Measurements from ENCODE around the gene TSR3. TPM values are rescaled to one million over a fixed set of nuclear protein-coding genes. Genes with fewer than 3 reads are reported as not detected.

The TSR3 gene
- total and polyA plus RNA-seq, 2 donors (not counting 1 experiment from before 2014, with no cell fraction given) = 35.7 to 43.7 TPM

- intact Hi-C loops (cut with micrococcal nuclease) = loop anchor here (10.0 kb wide), 1 partner anchor 274 kb away; the partner anchor contains the start of genes CRAMP1 and IFT140
Measured at GRCh38 chr16:1340730-1341494, 10.8 kb downstream of the TSR3 start.

More at GRCh38 chr16:1340730-1341494, 10.8 kb downstream of the TSR3 start:
- H3K27ac ChIP-seq (ENCODE audit: low read length in 2 of 2) = no peak overlapping the region
- no peaks in the 10 kb centered on the region for H3K27me3 Mint-ChIP-seq
- no peak overlapping the region for H3K27ac Mint-ChIP-seq
- peaks cover 16 to 35% of the 10 kb centered on the region in 2 donors for H3K4me1 ChIP-seq (ENCODE audit: control insufficient read depth in 2 of 2, insufficient read depth in 2 of 2, low read length in 2 of 2)
- H3K4me1 Mint-ChIP-seq = peaks cover 26% of the 10 kb centered on the region
- no peaks in the 10 kb centered on the region for H3K36me3 ChIP-seq (replicated peaks in 1 of 2; ENCODE audit: control extremely low read depth in 1 of 2, control insufficient read depth in 1 of 2, extremely low read depth in 1 of 2, insufficient read depth in 2 of 2, low read length in 1 of 2)
- H3K9me3 Mint-ChIP-seq (ENCODE audit: insufficient read depth) = no peaks in the 10 kb centered on the region
- H3K9me3 ChIP-seq (ENCODE audit: control extremely low read depth in 1 of 3, control insufficient read depth in 2 of 3, insufficient read depth in 1 of 3, low read length in 2 of 3) = peaks cover 0 to 3% (median 0%) of the 10 kb centered on the region in 3 donors
- WGBS (ENCODE audit: insufficient coverage) = 89% methylated on average over 36 of the region's 36 CpGs
- TF ChIP-seq EZH2 (IDR thresholded peaks at IDR 0.05; ENCODE audit: borderline replicate concordance, insufficient read depth, low read depth, low read length, poor library complexity, severe bottlenecking) (no peak), CTCF (IDR thresholded peaks at IDR 0.05) (no peak)
- no peak overlapping the region for H3K4me3 ChIP-seq (ENCODE audit: control extremely low read depth in 1 of 5, extremely low read depth in 1 of 5, insufficient read depth in 1 of 5, low read depth in 2 of 5, low read length in 4 of 5)
- no peak for DNase-seq
- ChIA-PET POLR2A (interaction anchor here (2.0 kb wide), 1 partner anchor 9 kb away, joined by 10 read pairs; no protein-coding TSS in a partner anchor), CTCF (no interaction called here)
- H3K79me2 ChIP-seq (ENCODE audit: control insufficient read depth, insufficient read depth, low read length) = no peaks in the 10 kb centered on the region
- no peak for ATAC-seq (ENCODE audit: low read depth)
- H3K27me3 ChIP-seq (replicated peaks in 1 of 4; ENCODE audit: control extremely low read depth in 1 of 4, control insufficient read depth in 3 of 4, insufficient read depth in 4 of 4, low read length in 3 of 4) = peaks cover 0 to 2% (median 0%) of the 10 kb centered on the region in 4 experiments
- H3K9ac ChIP-seq (ENCODE audit: low read length) = no peak overlapping the region
- H3K4me2 ChIP-seq (replicated peaks; ENCODE audit: low read depth, low read length, poor library complexity, severe bottlenecking) = no peak overlapping the region
- H2AFZ ChIP-seq (ENCODE audit: insufficient read depth, low read depth, low read length, poor library complexity, severe bottlenecking) = no peak overlapping the region
- peak overlapping the region; percentile 16 for H3K4me3 Mint-ChIP-seq
- peaks cover 16% of the 10 kb centered on the region for H4K20me1 ChIP-seq (ENCODE audit: control insufficient read depth, insufficient read depth, low read length, poor library complexity, severe bottlenecking)

Data from B cell (primary cell).